22Rv1 (cell line): Measurements from ENCODE around the gene ZNF436.

Experiments
- CTCF ChIP-seq: fragments of 450-650 bp; IDR thresholded peaks from 2 replicates; pipeline ENCODE4 v1.5.1; 2017; ENCODE audit warnings: mild to moderate bottlenecking
- ZFX ChIP-seq: fragments of 450-650 bp; IDR thresholded peaks from 2 replicates; pipeline ENCODE4 v1.6.1; 2017; ENCODE audit warnings: antibody characterized with exemption, borderline replicate concordance

GRCh38 chr1:23352096-23352695 lies 17.4 kb downstream of the ZNF436 start:
- TF ChIP-seq ZFX: no peak
- no peak for TF ChIP-seq CTCF
